ENCODE results near the gene MYH8. TPM values are rescaled to one million over a fixed set of nuclear protein-coding genes. Genes with fewer than 3 reads are reported as not detected.

Gene MYH8
- total and polyA plus RNA-seq, 9 of the 15 experiments (the other 6 are each of a cell fraction or from before 2014, with no cell fraction given), result 0.01 to 0.05 (median 0.03) TPM; not detected in 6

DNA sequence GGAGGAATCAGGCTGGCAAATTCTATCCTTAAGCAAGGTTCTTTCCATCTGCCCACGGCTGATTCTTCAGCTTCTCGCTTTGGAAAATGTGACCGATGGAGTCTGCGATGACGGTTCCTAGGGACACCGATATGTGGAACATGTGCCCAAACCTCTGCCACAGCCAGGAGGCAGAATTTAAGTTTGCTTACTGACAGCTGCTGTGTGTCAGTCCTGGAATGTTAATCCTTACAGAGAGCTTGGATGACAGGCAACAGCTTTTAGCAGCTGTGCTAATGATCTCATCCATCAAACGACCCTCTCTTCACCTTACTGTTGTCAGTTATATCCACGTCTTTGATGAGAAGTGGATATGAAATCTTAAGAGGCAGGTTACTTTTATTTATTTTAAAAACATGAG lies 37.6 kb downstream of the MYH8 start (continued):
- TF ChIP-seq, protein P1, sequence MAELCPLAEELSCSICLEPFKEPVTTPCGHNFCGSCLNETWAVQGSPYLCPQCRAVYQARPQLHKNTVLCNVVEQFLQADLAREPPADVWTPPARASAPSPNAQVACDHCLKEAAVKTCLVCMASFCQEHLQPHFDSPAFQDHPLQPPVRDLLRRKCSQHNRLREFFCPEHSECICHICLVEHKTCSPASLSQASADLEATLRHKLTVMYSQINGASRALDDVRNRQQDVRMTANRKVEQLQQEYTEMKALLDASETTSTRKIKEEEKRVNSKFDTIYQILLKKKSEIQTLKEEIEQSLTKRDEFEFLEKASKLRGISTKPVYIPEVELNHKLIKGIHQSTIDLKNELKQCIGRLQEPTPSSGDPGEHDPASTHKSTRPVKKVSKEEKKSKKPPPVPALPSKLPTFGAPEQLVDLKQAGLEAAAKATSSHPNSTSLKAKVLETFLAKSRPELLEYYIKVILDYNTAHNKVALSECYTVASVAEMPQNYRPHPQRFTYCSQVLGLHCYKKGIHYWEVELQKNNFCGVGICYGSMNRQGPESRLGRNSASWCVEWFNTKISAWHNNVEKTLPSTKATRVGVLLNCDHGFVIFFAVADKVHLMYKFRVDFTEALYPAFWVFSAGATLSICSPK (IDR thresholded peaks at IDR 0.05; ENCODE audit: borderline replicate concordance), result no peak
- TF ChIP-seq HNRNPH1 (optimal IDR thresholded peaks at IDR 0.05; ENCODE audit: low read depth, low read length), result no peak
- no peak for TF ChIP-seq PRPF4 (IDR thresholded peaks at IDR 0.05; ENCODE audit: insufficient read depth, low read depth, low read length, poor library complexity, severe bottlenecking)
- TF ChIP-seq, protein P2, sequence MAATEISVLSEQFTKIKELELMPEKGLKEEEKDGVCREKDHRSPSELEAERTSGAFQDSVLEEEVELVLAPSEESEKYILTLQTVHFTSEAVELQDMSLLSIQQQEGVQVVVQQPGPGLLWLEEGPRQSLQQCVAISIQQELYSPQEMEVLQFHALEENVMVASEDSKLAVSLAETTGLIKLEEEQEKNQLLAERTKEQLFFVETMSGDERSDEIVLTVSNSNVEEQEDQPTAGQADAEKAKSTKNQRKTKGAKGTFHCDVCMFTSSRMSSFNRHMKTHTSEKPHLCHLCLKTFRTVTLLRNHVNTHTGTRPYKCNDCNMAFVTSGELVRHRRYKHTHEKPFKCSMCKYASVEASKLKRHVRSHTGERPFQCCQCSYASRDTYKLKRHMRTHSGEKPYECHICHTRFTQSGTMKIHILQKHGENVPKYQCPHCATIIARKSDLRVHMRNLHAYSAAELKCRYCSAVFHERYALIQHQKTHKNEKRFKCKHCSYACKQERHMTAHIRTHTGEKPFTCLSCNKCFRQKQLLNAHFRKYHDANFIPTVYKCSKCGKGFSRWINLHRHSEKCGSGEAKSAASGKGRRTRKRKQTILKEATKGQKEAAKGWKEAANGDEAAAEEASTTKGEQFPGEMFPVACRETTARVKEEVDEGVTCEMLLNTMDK (IDR thresholded peaks at IDR 0.05; ENCODE audit: borderline replicate concordance, insufficient read depth, low read depth, low read length, poor library complexity, severe bottlenecking), result no peak
- TF ChIP-seq, protein P3, sequence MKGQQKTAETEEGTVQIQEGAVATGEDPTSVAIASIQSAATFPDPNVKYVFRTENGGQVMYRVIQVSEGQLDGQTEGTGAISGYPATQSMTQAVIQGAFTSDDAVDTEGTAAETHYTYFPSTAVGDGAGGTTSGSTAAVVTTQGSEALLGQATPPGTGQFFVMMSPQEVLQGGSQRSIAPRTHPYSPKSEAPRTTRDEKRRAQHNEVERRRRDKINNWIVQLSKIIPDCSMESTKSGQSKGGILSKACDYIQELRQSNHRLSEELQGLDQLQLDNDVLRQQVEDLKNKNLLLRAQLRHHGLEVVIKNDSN (CRISPR knock-in tag; IDR thresholded peaks at IDR 0.05), result no peak
- TF ChIP-seq SPI1 (IDR thresholded peaks at IDR 0.05; ENCODE audit: borderline replicate concordance, low read depth, low read length), result no peak

All from K562 (cell line).